ENCODE measurements around the gene DAB1.

Gene DAB1

DNA sequence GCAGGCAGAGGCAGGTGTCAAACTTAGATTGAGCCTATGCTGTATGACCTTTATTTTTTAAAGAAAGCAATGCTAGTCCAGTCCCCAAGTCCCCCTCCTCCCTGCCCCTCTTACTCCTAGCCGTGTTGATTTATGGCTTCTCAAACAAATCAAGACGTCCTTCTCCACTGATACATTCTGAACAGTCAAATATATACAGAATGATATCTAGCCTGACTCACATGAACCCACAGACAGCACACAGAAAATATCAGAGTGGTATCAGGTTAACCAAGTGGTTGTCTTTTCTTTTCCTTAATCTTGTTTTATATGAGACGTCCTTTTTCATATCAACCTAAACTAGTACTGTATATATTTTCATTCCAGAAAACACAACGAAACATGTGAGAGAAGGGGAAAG is 13.4 kb downstream of the DAB1 start:
- no peak for DNase-seq

- no peak for DNase-seq
Measured at GRCh38 chr1:57407928-57408327, 15.9 kb downstream of the DAB1 start.

DNA sequence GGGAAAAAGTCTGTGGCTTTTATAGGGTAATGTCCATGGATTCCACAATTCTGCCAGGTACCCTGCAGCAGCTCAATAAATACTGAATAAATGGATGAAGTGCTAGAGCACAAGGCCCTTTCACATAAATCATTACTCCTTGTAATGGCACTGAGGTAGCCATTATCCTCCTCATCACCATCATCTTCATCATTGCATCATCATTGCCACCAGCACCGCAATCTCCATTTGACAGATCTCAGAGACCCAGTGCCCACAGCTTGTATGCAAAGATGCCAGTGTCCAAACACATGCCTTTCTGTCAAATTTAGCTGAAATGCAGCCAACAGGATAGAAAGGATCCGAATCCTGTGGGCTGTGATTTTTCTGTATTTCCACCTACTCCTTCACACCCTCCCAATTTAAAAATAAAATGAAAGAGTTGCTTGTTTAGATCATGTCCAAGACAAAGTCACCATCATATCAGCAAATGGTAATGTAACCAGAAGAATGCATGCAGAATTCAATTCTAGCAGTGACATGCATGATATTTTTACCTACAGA is 17.4 kb downstream of the DAB1 start:
- DNase-seq: no peak

GRCh38 chr1:57404884-57405283 is 19.0 kb downstream of the DAB1 start:
- DNase-seq: no peak

DNA sequence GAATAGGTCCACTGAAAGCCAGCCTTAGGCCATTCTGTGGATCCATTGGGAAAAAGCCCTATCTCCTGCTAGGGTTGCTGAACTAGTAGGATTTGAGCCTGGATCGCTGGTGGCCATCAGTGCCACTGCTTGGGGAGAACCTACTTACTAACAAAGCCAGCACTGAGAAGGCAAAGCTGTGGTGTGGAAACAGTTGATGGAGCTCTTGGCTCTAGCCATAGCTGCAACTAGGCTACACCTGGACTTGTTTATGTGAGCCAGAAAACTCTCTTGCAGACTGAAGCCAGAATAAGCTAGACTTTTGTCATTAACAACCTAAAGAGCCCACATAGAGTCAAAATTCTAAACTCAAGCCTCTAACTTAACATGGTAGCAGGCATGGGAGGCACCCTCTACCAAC is 20.7 kb downstream of the DAB1 start:
- DNase-seq: no peak

GRCh38 chr1:57401671-57402070 is 22.2 kb downstream of the DAB1 start:
- no peak for DNase-seq

GRCh38 chr1:57400048-57400447 is 23.8 kb downstream of the DAB1 start:
- DNase-seq: no peak

- DNase-seq: no peak
Measured at GRCh38 chr1:57393058-57393584, 30.7 kb downstream of the DAB1 start.

DNA sequence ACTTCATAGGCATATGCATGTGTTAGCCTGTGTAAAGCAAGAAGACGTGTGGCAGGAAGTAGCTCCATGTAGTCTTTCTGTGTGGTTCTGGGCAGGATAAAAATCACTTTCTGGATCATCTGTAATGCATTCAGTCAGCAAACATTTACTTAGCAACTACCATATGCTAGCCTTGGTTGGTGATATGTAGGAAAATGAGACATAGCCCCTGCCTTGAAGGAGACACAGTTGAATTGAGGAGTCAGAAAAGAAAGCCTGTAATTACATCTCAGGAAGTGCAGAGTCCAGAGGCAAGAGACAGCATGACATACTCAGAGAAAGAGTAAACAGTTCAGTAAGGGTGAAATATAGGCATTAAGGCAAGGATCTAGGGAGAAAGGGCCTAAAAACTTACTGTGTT is 38.5 kb downstream of the DAB1 start:
- DNase-seq: no peak

- no peak for DNase-seq
Measured at GRCh38 chr1:57384901-57385300, 39.0 kb downstream of the DAB1 start.

DNA sequence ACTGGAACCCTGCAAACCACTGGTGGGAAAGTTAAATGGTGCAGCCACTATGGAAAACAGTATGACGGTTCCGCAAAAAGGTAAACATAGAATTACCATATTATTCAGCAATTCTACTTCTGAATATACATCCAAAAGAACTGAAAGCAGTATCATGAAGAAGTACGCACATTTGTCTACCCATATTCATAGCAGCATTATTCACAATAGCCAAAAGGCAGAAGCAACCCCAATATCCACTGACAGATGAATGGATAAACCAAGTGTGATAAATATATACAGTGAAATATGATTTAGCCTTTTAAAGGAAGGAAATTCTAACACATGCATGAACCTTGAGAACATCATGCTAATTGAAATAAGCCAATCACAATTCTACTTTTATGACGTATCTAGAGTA is 39.6 kb downstream of the DAB1 start:
- DNase-seq: no peak

DNA sequence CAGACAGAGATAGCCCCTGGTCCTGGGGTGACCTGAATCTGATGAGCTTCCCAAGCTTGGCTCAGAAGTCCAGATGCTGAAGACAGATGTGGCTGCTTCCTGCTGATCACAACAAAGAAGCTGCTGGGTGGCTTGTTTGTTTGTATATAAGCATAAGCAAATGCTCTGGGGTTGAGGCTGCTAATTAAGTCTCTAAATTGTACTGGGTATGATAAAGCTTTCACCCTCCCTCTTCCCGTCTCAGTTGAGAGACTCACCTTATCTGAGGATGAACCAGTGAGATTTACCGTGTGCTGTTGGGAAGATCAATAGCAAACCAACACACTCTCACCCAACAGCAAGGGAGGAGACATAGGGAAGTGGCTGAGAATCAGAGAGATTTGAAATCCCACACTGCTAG is 42.0 kb downstream of the DAB1 start:
- DNase-seq: no peak

DNA sequence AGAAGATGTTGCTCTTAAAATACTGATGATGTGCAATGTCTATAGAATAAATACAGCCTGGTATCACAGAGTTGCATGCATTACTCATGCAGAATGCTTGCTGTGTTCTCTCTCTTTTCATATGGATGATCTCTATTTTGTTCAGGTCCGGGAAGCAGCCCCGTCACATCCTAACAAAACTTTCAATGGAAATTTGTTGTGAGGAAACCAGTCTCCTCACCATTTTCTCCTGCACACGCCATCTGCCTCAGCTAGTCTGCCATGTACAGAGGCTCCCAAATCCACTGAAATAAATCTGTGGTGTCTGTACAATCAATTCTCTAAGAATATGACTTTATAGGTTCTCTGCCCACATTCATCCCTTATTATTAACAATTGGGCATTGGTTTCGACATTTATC is 42.4 kb downstream of the DAB1 start:
- DNase-seq: no peak

GRCh38 chr1:57380923-57381322 is 42.9 kb downstream of the DAB1 start:
- no peak for DNase-seq

GRCh38 chr1:57378534-57378933 is 45.3 kb downstream of the DAB1 start:
- DNase-seq: no peak

GRCh38 chr1:57377339-57378139 is 46.3 kb downstream of the DAB1 start:
- no peak for DNase-seq

GRCh38 chr1:57376041-57376440 is 47.8 kb downstream of the DAB1 start:
- no peak for DNase-seq

GRCh38 chr1:57369889-57370288 is 54.0 kb downstream of the DAB1 start:
- DNase-seq: no peak

DNA sequence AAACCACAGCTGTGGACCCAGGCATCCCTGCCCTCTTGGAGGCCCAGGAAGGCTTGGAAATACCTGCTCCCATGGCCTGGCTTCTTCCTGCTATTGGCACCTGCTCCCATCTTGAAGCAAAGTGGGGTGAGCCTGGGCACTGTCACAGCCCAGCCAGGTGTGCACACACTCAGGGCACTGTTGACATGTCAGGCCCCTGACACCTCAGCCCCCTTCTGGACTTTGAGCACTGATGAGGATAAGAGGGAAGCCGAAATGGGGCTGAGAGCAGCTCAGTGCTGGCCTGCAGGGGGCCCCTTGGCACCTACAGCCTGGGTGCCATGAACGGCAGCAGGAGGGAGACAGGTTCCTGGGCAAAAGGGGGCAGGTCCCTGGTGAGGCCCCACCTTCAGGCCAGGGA is 55.9 kb downstream of the DAB1 start:
- no peak for DNase-seq

DNA sequence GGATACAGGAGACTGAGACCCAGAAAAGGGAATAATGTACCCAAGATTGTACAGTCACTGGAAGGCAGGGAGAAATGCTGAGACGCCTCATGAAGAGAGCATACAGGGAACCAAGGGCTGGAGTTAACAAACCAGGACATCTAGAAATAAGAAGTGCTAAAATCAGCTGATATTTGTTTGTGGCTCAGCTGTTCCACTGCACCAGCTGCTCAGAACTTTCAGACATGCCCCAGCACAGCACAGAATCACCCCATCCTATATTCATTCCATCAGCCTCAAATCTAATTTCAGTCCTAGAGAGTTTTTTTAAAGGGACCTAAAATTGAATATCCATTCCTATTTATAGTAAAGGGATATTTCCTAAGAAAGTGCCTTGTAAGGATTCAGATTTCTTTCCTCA is 60.2 kb downstream of the DAB1 start:
- DNase-seq: no peak

- no peak for DNase-seq
Measured at GRCh38 chr1:57363165-57363564, 60.7 kb downstream of the DAB1 start.

DNA sequence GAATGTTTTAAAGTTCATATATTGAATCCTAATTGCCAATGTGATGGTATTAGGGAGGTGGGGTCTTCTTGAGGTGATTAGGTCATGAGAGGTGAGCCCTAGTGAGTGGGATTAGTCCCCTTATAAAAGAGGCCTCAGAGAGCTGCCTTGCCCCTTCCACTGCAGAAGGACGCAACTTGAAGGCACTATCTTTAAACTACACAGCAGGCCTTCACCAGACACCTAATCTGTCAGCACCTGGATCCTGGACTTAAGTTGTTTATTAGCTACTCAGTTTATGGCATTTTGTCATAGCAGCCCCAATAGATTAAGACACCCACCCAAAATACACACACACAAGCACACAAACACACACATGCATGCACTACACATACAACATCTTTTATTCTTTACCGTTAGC is 61.4 kb downstream of the DAB1 start:
- DNase-seq: no peak

GRCh38 chr1:57361516-57361915 is 62.3 kb downstream of the DAB1 start:
- DNase-seq: no peak

DNA sequence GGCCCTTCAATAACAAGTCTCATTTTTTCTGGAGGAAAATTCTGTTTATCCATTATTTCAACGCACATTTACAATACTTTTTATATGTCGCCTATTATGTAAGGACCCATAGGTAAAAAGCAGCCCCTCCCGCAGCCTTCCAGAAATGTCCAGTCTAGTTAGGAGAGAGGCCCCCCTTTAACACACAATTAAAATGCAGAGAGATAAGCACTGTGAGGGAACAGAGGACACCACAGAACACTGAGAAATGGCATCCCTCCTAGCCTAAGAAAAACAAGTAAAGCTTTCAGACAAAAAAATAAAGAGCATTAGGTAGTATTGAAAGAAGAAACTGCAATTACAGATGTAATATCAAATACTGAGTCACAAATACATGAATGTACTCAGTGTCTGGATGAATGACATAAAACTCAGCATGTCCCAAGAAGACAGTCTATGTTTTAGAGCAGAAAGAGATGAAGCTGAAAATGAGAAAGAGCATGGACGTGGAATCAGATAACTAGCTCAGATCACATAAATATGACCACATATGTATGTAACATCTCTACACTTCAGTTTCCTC is 62.9 kb downstream of the DAB1 start:
- no peak for DNase-seq

DNA sequence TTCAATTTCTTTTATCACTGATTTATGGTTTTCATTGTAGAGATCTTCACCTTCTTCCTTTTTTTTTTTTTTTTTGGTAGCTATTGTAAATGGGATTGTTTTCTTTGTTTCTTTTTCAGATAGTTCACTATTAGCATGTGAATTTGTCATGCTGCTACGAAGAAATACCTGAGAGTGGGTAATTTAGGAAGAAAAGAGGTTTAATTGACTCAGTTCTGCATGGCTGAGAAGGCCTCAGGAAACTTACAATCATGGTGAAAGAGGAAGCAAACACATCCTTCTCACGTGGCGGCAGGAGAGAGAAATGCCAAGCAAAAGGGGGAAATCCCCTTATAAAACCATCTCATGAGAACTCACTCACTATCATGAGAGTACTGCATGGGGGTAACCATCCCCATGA is 66.4 kb downstream of the DAB1 start:
- DNase-seq: no peak
